HCT116 (cell line): ENCODE data around the gene SEMA5B. TPM values are rescaled to one million over a fixed set of nuclear protein-coding genes. Genes with fewer than 3 reads are reported as not detected.

ENCODE experiments used
- ATAC-seq: fragments of 200-7000 bp; cut with Tn5 transposase; 2 replicates; pipeline ENCODE4 v1.9.1; 2020; ENCODE audit warnings: mild to moderate bottlenecking, moderate library complexity
- BruUV-seq: library from RNA; stranded (reverse); fragments of 400-500 nt; replicated peaks from 2 replicates; lab custom pipeline; 2021; lab: Mats Ljungman, UMichigan
- CTCF ChIA-PET: fragments of 300-600 bp; sonication (Branson Sonifier 250); formaldehyde crosslinking; loops from one replicate; lab custom pipeline; 2021; ENCODE audit warnings: antibody characterized with exemption; lab: Charles Lee
- POLR2A ChIA-PET: fragments of 300-600, 350-600 bp; sonication (Branson Sonifier 250); formaldehyde crosslinking; loops from one replicate; lab custom pipeline; 2021; ENCODE audit warnings: antibody characterized with exemption; lab: Charles Lee
- RAD21 ChIA-PET, 2 experiments: fragments of 300-600 bp; sonication (Branson Sonifier 250); formaldehyde crosslinking; loops; one replicate each; lab custom pipeline; 2023; ENCODE audit warnings: low total read pairs in 2 of 2; ENCODE audit not compliant: uncharacterized antibody in 2 of 2, unreplicated experiment in 2 of 2, low non-redundant PET in 1 of 2; lab: Charles Lee
- DNase-seq: peaks from one replicate; pipeline ENCODE4 v3.0.0-alpha.2; 2010; ENCODE audit warnings: low read depth, low spot score
- H2AFZ ChIP-seq: fragments of 200-600 bp; shearing (Covaris generic), sonication (generic); 2 replicates; pipeline ENCODE4 v1.6.1; 2017; ENCODE audit warnings: low read depth, mixed run types, mixed read lengths, antibody characterized with exemption, low read length; ENCODE audit not compliant: poor library complexity, severe bottlenecking
- H3K27ac ChIP-seq: 2 replicates; pipeline ENCODE4 v1.5.1; 2012; ENCODE audit warnings: low read depth, low read length
- H3K27me3 ChIP-seq: fragments of 200-600 bp; sonication (generic); 2 replicates; pipeline ENCODE4 v1.6.1; 2016; ENCODE audit warnings: mixed run types, low read length, mixed read lengths; ENCODE audit not compliant: insufficient read depth
- H3K36me3 ChIP-seq, 2 experiments: fragments of 200-500 bp in 1 of 2; fragments of 200-600 bp in 1 of 2; sonication (Bioruptor generic) in 1 of 2; sonication (generic) in 1 of 2; 2 replicates each; pipeline versions ENCODE4 v1.5.1 to v1.6.1; 2014 to 2016; ENCODE audit warnings: low read length in 2 of 2, inconsistent platforms in 1 of 2, mixed read lengths in 1 of 2, mixed run types in 1 of 2; ENCODE audit not compliant: insufficient read depth in 2 of 2, control insufficient read depth in 1 of 2
- H3K4me1 ChIP-seq, 2 experiments: fragments of 200-600 bp in 1 of 2; sonication (generic) in 1 of 2; 2 replicates each; pipeline versions ENCODE4 v1.5.1 to v1.6.1; 2012 to 2017; ENCODE audit warnings: low read length in 2 of 2, inconsistent platforms in 1 of 2, mild to moderate bottlenecking in 1 of 2, mixed read lengths in 1 of 2, mixed run types in 1 of 2, moderate library complexity in 1 of 2; ENCODE audit not compliant: insufficient read depth in 2 of 2, control insufficient read depth in 1 of 2
- H3K4me2 ChIP-seq: fragments of 200-600 bp; sonication (generic); 2 replicates; pipeline ENCODE4 v1.6.1; 2017; ENCODE audit warnings: mixed run types, low read length, mixed read lengths
- H3K4me3 ChIP-seq, 2 experiments: fragments of 200-600 bp in 1 of 2; sonication (generic) in 1 of 2; replicated peaks in 1 of 2; 2 replicates each; pipeline ENCODE4 v1.5.1; 2011 to 2016; ENCODE audit warnings: low read length in 2 of 2, control low read depth in 1 of 2, low read depth in 1 of 2, mild to moderate bottlenecking in 1 of 2, mixed read lengths in 1 of 2, mixed run types in 1 of 2
- H3K79me2 ChIP-seq: fragments of 200-600 bp; sonication (generic); 2 replicates; pipeline ENCODE4 v1.6.1; 2017; ENCODE audit warnings: mild to moderate bottlenecking, mixed run types, low read length, moderate library complexity, mixed read lengths; ENCODE audit not compliant: insufficient read depth
- H3K9ac ChIP-seq: fragments of 200-600 bp; sonication (generic); 2 replicates; pipeline ENCODE4 v1.6.1; 2016; ENCODE audit warnings: low read length, mixed read lengths
- H3K9me2 ChIP-seq: fragments of 200-600 bp; sonication (generic), shearing (Covaris generic); 2 replicates; pipeline ENCODE4 v1.6.1; 2017; ENCODE audit warnings: mixed run types, mild to moderate bottlenecking, moderate library complexity; ENCODE audit not compliant: insufficient read depth
- H3K9me3 ChIP-seq, 2 experiments: fragments of 200-500 bp in 1 of 2; fragments of 200-600 bp in 1 of 2; sonication (Bioruptor generic) in 1 of 2; sonication (generic) in 1 of 2; 2 replicates each; pipeline ENCODE4 v1.6.1; 2014 to 2017; ENCODE audit warnings: low read length in 2 of 2, mixed read lengths in 2 of 2, inconsistent platforms in 1 of 2, low read depth in 1 of 2, mild to moderate bottlenecking in 1 of 2, mixed run types in 1 of 2, moderate library complexity in 1 of 2; ENCODE audit not compliant: control insufficient read depth in 1 of 2, insufficient read depth in 1 of 2
- H4K20me1 ChIP-seq: fragments of 200-600 bp; sonication (generic), shearing (Covaris generic); 2 replicates; pipeline ENCODE4 v1.6.1; 2017; ENCODE audit warnings: mixed run types, mild to moderate bottlenecking, moderate library complexity; ENCODE audit not compliant: insufficient read depth
- CBX3 ChIP-seq: IDR thresholded peaks from 2 replicates; pipeline ENCODE4 v1.6.1; 2012; ENCODE audit warnings: low read depth
- ELF1 ChIP-seq: IDR thresholded peaks from 2 replicates; pipeline ENCODE4 v1.6.1; 2012; ENCODE audit warnings: low read depth, borderline replicate concordance
- EZH2 ChIP-seq: fragments of 200-600 bp; sonication (generic); IDR thresholded peaks from 2 replicates; pipeline ENCODE4 v1.6.1; 2017; ENCODE audit warnings: antibody characterized with exemption, mixed run types
- EZH2phosphoT487 ChIP-seq: fragments of 200-600 bp; IDR thresholded peaks from 2 replicates; pipeline ENCODE4 v1.6.1; 2018; ENCODE audit warnings: antibody characterized with exemption, borderline replicate concordance
- FOSL1 ChIP-seq: IDR thresholded peaks from 2 replicates; pipeline ENCODE4 v1.6.1; 2012; ENCODE audit warnings: low read depth
- JUND ChIP-seq: IDR thresholded peaks from 2 replicates; pipeline ENCODE4 v1.6.1; 2012
- POLR2A ChIP-seq: IDR thresholded peaks from 2 replicates; pipeline ENCODE4 v1.7.0; 2011; ENCODE audit warnings: borderline replicate concordance; ENCODE audit not compliant: insufficient read depth, insufficient read length; ENCODE audit errors: extremely low read depth
- SIN3A ChIP-seq: IDR thresholded peaks from 2 replicates; pipeline ENCODE4 v1.6.1; 2012; ENCODE audit warnings: low read depth
- SP1 ChIP-seq: IDR thresholded peaks from 2 replicates; pipeline ENCODE4 v1.6.1; 2012; ENCODE audit warnings: low read depth
- intact Hi-C: fragments of 100-400 bp; cut with micrococcal nuclease; formaldehyde crosslinking; loops from 2 replicates; pipeline ENCODE4 v1.10.0; 2022
- total RNA-seq: library from RNA; stranded (reverse); gene quantifications from one replicate; pipeline ENCODE4 v1.2.1, GENCODE V29; 2021; ENCODE audit not compliant: unreplicated experiment
- TF ChIP-seq, protein P1 (sequence below): IDR thresholded peaks from 2 replicates; pipeline ENCODE4 v1.6.1; 2012
- TF ChIP-seq, protein P2 (sequence below), 3 experiments: fragments of 200-600 bp in 1 of 3; sonication (generic) in 1 of 3; IDR thresholded peaks in 2 of 3; conservative IDR thresholded peaks in 1 of 3; 2 replicates each; pipeline ENCODE4 v1.5.1; 2012 to 2017; ENCODE audit warnings: low read depth in 2 of 3, low read length in 2 of 3, antibody characterized with exemption in 1 of 3, borderline replicate concordance in 1 of 3, control low read depth in 1 of 3, mild to moderate bottlenecking in 1 of 3, mixed read lengths in 1 of 3, mixed run types in 1 of 3, moderate library complexity in 1 of 3; ENCODE audit not compliant: insufficient read depth in 1 of 3
- TF ChIP-seq, protein P3 (sequence below): IDR thresholded peaks from 2 replicates; pipeline ENCODE4 v1.6.1; 2012
- TF ChIP-seq, protein P4 (sequence below): IDR thresholded peaks from 2 replicates; pipeline ENCODE4 v1.6.1; 2011; ENCODE audit warnings: mild to moderate bottlenecking, low read length, moderate library complexity; ENCODE audit not compliant: insufficient replicate concordance; ENCODE audit errors: extremely low read depth

The SEMA5B gene
- total RNA-seq, 1 experiment from 2014 or later = 0.15 TPM

DNA sequence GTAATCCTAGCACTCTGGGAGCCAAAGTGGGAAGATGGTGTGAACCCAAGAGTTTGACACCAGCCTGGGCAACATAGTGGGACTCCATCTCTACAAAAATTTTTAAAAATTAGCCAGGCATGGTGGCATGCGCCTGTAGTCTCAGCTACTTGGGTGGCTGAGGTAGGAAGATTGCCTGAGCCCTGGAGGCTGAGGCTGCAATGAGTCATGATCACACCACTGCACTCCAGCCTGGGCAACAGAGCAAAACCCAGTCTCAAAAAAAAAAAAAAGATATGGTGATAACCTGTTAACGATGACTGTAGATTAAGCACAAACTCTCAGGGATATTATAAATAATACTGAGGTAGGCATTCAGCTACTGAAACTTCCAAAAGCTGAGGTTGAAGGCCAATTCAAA, 125.2 kb downstream of the SEMA5B start:
- Histone ChIP-seq H3K27ac (no peak overlapping the region), H3K9me3 (peaks cover 0 to 5% of the 10 kb centered on the region in 2 experiments; a peak in 1 of 4 replicates), H3K4me2 (no peak overlapping the region), H3K36me3 (no peaks in the 10 kb centered on the region), H3K9me2 (no peaks in the 10 kb centered on the region), H3K79me2 (no peaks in the 10 kb centered on the region), H3K4me1 (no peaks in the 10 kb centered on the region), H2AFZ (no peak overlapping the region), H3K9ac (no peak overlapping the region), H3K27me3 (no peaks in the 10 kb centered on the region), H3K4me3 (no peak overlapping the region), H4K20me1 (no peaks in the 10 kb centered on the region)
- ChIA-PET CTCF (no interaction called here), RAD21 (no interaction called here), POLR2A (no interaction called here)
- intact Hi-C loops = no loop called here
- no peak for DNase-seq
- BruUV-seq = no TSS peak
- 0 out of 2 replicates have a peak, but pooled peaks have one; percentile 49 for ATAC-seq
- TF ChIP-seq FOSL1 = no peak
- no peak for TF ChIP-seq SIN3A
- TF ChIP-seq, protein P1, sequence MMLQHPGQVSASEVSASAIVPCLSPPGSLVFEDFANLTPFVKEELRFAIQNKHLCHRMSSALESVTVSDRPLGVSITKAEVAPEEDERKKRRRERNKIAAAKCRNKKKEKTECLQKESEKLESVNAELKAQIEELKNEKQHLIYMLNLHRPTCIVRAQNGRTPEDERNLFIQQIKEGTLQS = no peak
- no peak for TF ChIP-seq CBX3
- TF ChIP-seq POLR2A = no peak
- no peak for TF ChIP-seq EZH2
- no peak for TF ChIP-seq SP1
- TF ChIP-seq, protein P2, sequence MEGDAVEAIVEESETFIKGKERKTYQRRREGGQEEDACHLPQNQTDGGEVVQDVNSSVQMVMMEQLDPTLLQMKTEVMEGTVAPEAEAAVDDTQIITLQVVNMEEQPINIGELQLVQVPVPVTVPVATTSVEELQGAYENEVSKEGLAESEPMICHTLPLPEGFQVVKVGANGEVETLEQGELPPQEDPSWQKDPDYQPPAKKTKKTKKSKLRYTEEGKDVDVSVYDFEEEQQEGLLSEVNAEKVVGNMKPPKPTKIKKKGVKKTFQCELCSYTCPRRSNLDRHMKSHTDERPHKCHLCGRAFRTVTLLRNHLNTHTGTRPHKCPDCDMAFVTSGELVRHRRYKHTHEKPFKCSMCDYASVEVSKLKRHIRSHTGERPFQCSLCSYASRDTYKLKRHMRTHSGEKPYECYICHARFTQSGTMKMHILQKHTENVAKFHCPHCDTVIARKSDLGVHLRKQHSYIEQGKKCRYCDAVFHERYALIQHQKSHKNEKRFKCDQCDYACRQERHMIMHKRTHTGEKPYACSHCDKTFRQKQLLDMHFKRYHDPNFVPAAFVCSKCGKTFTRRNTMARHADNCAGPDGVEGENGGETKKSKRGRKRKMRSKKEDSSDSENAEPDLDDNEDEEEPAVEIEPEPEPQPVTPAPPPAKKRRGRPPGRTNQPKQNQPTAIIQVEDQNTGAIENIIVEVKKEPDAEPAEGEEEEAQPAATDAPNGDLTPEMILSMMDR (IDR thresholded peaks at IDR 0.05 in 2 of 3, conservative IDR thresholded peaks at IDR 0.05 in 1 of 3; ENCODE audit: borderline replicate concordance in 1 of 3, insufficient read depth in 1 of 3, low read depth in 2 of 3, low read length in 2 of 3) = no peak
- TF ChIP-seq JUND = no peak
- no peak for TF ChIP-seq EZH2phosphoT487
- TF ChIP-seq, protein P3, sequence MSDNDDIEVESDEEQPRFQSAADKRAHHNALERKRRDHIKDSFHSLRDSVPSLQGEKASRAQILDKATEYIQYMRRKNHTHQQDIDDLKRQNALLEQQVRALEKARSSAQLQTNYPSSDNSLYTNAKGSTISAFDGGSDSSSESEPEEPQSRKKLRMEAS = no peak
- TF ChIP-seq, protein P4, sequence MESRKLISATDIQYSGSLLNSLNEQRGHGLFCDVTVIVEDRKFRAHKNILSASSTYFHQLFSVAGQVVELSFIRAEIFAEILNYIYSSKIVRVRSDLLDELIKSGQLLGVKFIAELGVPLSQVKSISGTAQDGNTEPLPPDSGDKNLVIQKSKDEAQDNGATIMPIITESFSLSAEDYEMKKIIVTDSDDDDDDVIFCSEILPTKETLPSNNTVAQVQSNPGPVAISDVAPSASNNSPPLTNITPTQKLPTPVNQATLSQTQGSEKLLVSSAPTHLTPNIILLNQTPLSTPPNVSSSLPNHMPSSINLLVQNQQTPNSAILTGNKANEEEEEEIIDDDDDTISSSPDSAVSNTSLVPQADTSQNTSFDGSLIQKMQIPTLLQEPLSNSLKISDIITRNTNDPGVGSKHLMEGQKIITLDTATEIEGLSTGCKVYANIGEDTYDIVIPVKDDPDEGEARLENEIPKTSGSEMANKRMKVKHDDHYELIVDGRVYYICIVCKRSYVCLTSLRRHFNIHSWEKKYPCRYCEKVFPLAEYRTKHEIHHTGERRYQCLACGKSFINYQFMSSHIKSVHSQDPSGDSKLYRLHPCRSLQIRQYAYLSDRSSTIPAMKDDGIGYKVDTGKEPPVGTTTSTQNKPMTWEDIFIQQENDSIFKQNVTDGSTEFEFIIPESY = no peak
- no peak for TF ChIP-seq ELF1
